KG1 (cell line): Measurements from ENCODE around the gene NUCKS1.

Source experiments
- DNase-seq: peaks from one replicate; lab custom pipeline; 2025; lab: John Stamatoyannopoulos, UW

NUCKS1 gene

GRCh38 chr1:205699416-205699815 is 50.6 kb downstream of the NUCKS1 start:
- no peak for DNase-seq

GRCh38 chr1:205698921-205699320 is 51.1 kb downstream of the NUCKS1 start:
- DNase-seq: no peak

- no peak for DNase-seq
Observed at GRCh38 chr1:205693421-205693991, 56.5 kb downstream of the NUCKS1 start.

- DNase-seq: no peak
Observed at GRCh38 chr1:205692423-205692822, 57.6 kb downstream of the NUCKS1 start.

- DNase-seq: no peak
Observed at GRCh38 chr1:205690122-205690756, 59.7 kb downstream of the NUCKS1 start.

GRCh38 chr1:205689479-205689878 is 60.5 kb downstream of the NUCKS1 start:
- DNase-seq: no peak

- DNase-seq: no peak
Observed at GRCh38 chr1:205688171-205689080, 61.6 kb downstream of the NUCKS1 start.

GRCh38 chr1:205687242-205687641 is 62.7 kb downstream of the NUCKS1 start:
- no peak for DNase-seq

- DNase-seq: no peak
Observed at GRCh38 chr1:205681364-205681763, 68.6 kb downstream of the NUCKS1 start.

- DNase-seq: no peak
Observed at GRCh38 chr1:205680073-205680851, 69.7 kb downstream of the NUCKS1 start, which contains the start of gene SLC45A3. SLC45A3 (minus strand) TSS chr1:205680509; CDS start chr1:205664656, 15,853 bp downstream.

GRCh38 chr1:205678286-205679111 is 71.5 kb downstream of the NUCKS1 start:
- no peak for DNase-seq

- DNase-seq: no peak
Observed at GRCh38 chr1:205677167-205677566, 72.8 kb downstream of the NUCKS1 start.

GRCh38 chr1:205676597-205676996 is 73.4 kb downstream of the NUCKS1 start:
- DNase-seq: no peak

GRCh38 chr1:205676002-205676401 is 74.0 kb downstream of the NUCKS1 start:
- DNase-seq: no peak

GRCh38 chr1:205675247-205675646 is 74.7 kb downstream of the NUCKS1 start:
- DNase-seq: no peak

- DNase-seq: no peak
Observed at GRCh38 chr1:205672970-205673369, 77.0 kb downstream of the NUCKS1 start.

GRCh38 chr1:205672395-205672889 is 77.5 kb downstream of the NUCKS1 start:
- no peak for DNase-seq

- DNase-seq: no peak
Observed at GRCh38 chr1:205670611-205671430, 79.2 kb downstream of the NUCKS1 start.

GRCh38 chr1:205670150-205670446 is 79.9 kb downstream of the NUCKS1 start:
- DNase-seq: no peak
